Smooth muscle cell of the brain vasculature (primary cell): ENCODE data around the gene TRIM47.

Experiments
- DNase-seq: peaks from one replicate; pipeline ENCODE4 v3.0.0-alpha.2; 2012; ENCODE audit warnings: low read depth, low spot score

The TRIM47 gene

DNA sequence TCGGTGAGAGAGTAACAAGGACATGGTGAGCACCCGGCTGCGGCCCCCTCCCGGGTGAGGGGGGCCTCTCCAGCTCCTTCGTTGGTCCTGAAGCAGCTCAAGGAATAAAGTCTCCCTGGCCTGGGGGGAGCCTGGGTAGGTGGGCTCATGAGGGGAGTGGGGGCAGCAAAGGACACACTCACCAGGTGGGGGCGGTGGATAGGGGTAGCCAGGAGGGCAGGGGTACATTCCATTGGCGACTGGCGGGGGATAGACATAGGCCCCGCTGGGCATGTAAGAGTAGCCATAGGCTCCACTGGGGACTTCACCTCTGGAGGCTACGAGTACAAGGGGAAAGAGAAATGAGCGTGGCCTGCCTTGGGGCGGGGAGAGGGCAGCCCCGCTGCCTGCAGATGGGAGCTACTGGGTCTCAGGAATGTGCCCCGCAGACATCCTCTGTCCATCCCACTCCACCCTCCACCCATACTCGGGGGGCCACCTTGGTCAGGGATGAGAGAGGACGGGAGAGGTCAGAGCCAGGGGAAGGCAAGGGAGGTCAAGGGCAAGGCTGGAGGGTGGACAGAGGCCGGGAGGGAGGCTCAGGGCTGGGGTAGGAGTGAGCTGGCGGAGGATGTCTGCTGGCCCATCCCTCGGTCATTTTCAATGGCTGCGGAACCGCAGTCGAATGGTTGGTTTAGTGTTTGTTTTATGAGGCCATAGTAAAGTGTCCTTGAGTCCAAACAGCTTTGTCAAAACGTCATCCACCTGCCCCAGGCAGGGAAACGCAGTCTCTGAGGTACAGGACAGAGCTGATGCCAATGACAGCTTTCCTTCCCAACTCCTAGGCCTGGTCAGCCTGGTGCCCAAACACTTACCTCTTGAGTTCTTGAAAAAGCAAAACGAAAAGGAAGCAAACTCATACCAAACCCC, 30.5 kb downstream of the TRIM47 start:
- DNase-seq, result no peak

DNA sequence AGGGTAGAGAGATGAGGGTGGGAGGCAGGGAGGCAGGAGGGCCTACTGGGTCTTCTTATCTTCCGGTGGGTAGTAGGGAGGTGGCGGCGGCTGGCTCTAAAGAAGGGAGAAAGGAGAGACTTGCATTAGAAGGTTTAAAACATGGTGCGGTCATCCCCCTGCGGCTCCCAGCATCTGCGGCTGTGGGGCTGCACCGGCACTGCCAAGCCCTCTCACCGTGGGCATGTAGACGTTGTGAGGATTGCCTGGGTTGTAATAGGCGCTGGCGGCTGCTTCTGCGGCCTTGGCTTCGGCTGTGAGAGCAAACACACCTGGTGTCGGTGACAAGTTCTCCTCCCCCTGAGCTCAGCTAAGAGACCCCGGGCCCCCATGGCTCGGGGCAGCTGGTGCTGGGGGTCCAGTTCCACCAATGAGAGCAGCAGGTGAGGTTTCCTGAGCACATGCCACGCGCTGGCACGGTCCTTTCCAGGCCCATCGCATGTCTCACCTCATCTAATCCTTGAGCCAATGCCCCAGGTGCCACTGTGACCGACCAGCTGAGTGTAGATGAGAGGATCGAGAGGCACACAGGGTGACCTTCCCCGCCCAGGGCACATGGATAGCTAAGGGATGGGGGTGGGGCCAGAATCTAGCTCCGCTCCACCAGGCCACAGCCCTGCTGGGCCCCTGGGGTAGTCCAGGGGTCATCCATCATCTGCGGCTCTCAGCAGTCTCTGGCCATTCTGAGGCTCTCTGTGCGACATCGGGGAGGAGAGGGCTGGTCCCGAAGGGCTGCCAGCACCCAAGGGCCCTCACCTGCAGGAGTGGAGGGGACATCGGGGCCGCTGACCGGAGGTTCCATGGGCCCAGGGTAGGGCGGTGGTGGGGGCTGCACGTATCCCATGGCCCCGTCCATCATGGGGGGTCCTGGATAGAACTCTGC, 31.4 kb downstream of the TRIM47 start:
- no peak for DNase-seq

DNA sequence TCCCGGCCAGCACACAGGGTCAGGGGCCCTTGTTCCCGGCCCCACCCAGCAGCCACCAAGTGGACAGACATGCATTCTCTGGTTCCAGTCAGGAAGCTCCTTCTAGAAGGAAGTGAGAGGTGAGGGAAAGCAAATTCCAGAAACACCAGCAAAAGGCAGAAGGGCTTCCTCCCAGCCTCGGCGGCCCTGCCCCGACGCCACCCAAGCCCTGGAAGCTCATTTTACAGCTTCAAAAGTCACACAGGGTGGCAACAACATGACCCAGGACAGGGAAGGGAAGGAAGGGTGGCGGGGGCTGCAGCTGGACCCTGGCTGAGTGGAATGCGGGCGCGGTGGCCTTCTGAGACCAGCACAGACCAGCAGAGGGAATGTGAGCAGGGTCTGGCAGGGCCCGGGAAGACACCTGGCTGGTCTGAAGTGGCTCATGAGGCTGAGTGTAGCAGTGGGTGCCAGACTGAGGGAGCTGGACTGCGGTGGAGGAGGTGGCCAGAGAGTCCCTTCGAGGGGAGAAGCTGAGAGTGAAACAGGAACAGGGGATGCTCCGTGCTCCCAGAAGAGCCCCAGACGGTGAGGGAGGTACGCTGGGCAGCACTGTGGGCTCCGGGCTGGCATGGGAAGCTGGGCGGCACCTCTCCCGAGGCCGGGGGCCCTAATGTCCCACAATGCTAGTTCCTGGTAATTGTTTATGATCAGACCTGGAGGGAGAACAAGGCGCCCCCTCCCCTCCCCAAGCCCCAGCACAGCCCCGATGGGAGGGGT, 32.3 kb downstream of the TRIM47 start:
- no peak for DNase-seq

DNA sequence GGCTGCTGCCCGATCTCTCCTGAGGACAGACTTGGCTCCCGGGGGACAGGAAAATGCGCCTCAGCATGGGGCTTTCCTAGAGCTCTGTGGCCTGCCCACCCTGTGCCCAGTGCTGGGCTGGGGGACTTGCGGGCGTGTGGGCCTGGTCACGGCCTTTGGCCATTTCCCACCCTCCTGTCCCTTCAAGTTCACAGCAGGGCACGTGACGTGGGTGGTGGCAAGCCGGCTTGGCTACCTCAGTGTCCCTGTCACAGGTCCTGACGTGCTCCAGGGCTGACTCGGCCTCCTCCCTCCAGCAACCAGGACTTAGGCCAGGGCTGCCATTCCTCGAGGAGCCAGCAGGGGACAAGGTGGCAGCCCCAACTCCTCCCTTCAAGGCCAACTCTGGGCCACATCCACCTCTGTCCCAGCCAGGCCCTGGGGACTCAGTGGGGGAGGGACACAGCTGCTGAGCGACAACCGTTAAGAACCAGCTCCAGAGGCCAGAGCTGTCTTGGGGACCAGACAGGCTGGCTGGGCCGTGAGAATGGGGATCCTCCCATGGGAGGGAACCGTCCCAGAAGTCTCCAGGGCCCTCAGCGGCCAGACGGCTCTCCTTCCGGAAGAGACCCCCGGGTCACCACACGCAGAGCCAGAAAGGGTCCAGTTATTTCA, 33.2 kb downstream of the TRIM47 start:
- DNase-seq, result no peak

DNA sequence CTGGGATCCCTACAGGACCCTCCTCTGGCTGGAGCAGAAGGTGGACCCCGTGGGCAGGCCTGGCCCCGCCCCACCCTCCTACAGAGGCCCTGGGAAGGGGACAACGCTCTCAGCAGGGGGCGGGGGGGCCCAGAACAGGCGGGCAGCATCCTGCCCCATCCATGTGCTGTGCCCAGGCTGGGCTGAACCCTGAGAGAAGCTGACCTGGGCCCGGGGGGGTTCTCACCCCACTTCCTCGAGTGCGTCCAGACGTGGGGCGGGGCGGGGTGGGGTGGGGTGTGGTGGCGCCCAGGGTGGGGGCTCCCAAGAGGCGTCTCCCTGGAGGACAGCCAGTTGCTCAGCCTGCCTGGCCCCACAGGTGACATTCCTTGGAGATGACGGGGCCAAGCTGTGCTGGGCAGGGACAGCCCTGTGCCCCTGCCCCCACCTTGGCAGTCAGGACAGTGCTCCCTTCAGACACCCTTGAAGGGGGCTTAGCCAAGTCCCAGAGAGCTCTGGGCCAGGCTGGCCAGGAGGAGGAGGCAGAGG, 33.8 kb downstream of the TRIM47 start:
- DNase-seq, result no peak

DNA sequence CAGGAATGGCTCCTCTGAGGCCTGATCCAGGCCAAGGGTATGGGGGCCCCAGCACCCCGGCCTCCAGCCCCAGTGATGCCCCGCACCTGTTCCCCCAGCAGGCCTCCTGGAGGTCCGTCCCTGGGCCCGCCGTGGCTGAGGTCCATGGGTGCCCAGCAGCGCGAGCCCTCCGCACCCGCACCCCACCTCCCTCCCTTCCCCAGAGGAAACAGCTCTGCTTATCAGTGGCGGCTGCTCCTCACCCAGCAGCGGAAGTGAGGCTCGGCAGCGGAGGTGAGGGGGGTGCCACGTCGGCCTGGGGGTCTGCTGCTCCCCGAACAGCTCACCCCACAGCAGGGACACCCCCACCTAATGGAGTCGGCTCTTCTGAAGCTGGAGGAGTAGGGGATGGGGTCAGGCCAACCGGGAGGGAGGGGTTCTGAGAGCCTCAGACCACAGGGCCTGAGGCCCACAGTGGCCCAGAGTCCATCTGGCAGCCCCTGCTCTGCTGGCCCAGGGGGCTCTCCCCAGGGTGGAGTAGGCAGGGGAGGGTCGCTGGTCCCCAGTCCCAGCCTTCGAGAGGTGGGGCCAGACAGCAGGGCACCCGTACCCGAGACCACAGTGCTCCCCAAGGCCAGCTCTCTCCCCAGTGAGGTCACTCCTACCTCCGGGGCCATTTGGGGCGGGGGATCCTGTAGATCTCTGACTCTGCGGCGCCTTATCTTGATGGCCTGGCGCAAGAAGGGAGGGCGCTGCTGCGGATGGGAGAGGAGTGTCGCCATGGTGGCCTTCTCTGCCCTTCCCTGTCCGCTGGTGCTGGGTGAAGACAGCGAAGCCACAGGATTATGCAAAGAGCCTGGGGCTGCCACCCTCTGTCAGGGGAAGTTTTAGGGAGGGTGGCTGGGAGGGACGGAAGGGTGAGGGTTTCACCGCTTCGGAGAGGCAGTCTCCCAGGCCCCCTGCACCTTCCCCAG, 34.5 kb downstream of the TRIM47 start, which contains the start of gene UNC13D:
Gene UNC13D (minus strand): TSS at position 828 of the 953 bp plus-strand sequence. CDS start 67 bp downstream, at position 761.
- DNase-seq, result no peak

DNA sequence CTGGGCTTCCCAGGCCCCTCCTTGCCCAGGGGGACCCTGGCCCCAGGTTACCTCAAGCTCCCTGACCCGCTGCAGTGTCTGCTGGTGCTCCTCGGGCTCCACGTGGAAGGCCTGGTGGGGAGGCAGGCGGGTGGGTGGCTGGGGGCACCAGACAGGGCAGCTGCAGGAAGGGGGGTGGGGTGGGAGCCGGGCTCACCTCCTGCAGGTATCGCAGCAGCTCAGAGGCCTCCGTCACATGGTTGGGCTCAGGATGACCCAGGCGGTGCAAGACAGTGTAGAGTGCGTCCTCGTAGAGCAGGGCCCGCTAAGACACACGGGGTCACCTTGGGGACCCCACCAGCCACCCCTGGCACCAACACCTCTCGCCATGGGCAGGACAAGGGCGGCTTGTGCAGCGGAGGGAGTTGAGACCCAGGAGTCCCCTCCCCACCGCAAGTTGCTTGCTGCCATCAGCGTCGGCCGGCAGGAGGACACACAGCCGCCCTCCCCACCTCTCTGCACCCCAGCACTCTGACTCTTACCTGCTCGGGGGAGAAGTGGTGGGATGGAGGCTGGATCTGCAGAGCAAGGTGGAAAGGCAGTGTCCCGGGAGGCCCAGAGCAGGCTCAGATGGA, 35.3 kb downstream of the TRIM47 start:
- no peak for DNase-seq

DNA sequence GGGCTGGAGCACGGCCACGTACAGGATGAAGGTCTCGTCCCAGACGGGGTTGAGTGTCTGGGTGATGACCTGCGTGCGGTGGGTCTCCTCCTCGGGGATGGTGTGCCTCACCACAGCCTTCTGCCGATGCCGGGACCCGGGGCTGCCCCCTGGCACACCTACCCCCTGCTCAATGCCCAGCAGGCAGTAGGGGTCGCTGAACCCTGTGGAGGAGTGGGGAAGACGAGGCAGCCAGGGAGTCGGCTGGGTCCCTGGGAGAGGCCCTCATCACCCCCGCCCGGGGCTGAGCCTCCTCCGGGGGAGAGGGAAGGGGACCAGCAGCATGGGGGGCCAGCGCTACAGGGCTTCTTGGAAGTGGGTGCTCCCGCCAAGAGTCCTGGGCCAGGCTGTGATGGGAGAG, 36.0 kb downstream of the TRIM47 start:
- DNase-seq, result no peak

DNA sequence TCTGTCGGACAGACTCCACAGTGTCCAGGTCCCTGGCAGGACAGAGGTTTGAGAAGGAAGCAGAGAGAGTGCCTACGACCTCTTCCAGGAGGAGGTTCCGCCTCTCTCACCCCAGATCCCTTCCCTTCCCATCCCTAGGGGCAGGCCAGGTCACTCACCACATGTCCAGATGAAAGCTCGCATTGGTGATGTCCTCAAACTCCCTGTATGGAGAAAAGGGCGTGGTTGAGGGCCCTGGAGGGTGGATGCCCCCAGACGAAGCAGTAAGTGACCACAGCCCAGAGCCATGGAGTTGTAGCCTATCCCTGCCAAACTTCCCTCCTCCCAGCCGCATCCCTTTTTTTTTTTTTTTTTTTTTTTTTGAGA, 37.6 kb downstream of the TRIM47 start:
- no peak for DNase-seq

DNA sequence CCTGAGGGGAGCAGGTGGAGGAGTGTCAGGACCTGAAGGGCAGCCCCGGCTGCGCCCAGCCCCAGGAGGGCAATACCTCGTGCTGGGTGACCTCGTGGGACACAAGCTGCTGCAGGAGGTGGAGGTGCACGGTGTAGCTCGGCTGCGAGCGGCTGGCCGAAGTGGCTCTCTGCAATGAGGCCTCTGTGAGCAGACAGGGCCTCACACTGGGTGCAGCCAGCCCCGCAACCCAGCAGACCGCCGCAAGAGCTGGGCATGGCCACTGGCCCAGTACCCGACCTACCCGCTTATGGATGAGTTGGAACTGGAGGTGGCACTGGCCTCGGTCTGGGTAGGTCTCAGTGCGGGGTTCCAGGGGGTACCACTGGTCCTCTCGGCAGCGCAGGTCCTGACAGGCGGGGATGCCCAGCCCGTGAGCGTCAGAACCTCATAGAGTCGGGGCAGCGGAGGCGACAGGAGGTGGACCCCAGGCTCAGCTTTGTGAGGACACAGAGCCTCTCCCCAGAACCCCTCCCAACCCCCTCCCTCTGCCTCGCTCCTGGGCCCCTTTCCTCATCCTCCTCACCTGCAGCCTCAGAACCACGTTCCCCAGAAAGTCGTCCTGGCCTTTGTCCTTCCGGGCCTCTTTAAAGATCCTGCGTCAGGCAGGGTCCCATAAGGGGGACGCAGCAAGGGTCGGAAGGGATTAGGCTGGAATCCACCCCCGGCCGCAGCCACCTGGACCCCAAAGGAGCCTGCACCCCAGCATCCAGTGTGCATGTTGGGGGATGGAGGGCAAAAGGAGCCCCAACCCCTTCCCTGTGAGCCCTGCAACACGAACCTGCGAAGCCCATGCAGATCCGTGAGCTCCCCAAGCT, 38.2 kb downstream of the TRIM47 start:
- DNase-seq, result no peak

DNA sequence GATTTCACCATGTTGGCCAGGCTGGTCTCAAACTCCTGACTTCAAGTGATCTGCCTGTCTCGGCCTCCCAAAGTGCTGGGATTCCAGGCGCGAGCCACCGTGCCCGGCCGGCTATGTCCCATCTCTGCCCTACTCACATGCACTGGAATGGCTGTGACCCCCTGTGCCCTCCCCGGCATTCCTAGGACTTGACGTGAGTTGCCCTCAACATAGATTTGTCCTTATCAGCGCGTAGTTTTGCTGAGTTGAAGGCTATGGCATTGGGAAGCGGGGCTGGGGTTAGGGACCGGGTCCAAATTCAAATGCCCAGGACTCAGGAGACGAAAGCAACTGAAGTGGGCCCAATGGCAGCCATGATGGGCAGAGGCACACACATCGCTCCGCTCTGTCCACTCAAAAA, 40.0 kb downstream of the TRIM47 start:
- DNase-seq, result no peak

DNA sequence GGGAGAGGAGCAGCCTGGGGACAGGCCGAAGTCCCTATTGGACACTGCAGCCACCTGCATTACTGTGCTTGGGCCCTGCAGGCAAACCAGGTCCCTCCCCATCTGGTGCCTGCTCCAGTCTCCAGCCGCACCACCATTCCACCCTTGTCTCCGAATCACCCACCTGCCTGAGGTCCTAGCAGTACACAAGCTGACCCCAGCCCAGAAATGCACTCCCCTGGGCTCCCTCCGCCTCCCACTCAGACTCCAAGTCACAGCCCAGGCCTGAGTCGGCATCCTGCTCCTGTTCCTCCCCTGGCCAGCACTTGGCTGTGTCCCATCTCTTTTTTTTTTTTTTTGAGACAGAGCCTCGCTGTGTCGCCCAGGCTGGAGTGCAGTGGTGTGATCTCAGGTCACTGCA, 40.5 kb downstream of the TRIM47 start:
- no peak for DNase-seq

DNA sequence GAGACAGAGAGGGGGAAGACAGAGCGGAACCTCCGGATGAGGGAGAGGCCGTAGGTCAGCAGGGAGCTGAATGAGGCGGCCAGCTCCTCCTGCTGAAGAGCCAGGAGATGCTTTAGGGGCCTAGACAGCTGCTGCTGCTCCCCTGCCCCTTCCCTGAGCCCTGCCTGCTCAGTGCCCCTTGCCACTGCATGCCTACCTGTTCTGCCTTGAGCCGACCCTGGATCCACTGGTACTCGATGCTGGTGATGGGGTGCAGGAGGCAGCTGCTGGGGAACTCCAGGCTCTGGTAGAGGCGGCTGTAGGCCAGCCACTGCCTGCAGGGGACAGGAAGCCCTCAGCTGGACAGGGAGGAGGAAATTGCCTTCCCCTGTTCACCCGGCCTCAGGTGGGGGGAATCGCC, 41.8 kb downstream of the TRIM47 start:
- DNase-seq, result no peak

DNA sequence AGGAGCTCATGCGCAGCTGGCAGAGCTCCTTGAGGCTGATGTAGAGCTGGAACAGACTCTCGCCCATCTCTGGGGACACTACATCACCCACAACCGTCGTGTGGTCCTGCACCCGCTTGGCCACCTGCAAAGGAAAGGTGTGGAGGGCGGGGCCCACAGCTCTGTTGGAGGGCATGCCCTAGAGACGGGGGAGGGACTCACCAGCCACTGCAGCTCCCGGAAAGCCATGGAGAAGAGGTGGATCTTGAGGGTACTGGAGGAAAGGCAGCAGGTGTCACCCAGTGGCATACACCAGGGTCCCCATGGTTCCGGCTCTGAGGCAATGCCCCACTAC, 42.8 kb downstream of the TRIM47 start:
- DNase-seq, result no peak

DNA sequence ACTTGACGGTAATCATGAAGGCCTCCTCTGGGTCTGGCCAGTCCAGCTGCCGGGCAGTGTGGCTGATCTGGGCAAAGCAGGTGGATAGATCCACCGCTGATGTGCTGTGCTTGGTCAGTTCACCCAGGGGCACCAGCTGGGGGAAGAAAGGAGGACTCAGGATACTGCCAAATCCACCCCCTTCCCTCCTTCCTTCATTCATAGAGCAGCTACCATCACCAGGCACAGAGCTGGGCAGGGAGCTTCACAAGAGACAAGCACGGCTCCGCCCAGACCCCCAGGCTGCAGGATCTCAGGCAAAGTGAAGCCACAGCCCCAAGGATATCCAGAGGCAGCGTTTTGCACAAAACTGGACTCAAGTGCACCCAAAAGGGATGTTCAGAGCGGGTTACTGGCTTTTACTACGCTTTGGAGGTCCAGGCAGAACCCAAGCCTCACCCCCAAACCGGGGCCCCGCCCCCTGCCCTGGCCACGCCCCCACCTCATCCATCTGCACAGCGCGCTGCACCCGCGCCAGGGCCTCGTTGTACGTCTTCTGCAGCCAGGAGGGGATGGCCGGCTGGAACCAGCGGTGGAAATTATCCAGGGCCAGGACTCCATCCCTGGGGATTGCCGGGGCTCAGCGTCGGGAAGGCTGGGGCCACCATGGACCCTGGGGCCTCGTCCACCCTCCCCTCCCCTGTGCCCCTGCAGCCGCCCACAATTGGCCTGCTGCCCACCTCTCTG, 43.3 kb downstream of the TRIM47 start:
- no peak for DNase-seq

DNA sequence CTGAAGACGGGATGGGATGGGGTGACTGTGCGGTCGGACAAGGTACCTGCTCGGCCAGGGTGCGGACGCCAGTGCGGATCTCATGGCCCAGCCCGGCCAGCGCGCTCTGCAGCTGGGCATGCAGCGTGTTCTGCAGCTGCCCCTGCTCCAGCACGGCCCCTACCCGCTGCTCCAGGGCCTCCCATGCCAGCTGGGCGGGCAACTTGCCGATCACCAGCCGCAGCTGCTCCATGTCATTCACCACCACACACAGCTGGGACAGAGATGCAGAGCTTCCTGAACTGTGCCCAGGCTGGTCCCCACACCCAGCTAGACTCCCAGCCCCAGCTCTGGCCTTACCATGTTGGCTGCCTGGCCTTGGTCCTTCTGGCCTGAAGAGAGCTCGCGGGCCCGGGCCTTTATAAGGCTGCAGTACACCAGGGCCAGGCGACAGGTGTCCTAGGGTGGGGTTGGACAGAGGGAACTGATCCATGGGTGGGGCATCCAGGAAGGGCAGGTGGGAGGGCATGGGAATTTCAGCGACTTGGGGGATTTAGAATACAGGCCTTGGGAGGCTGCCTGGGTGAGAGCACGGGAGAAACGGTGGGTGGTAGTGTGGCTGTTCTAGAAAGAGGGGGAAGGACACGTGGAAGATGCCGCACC, 44.0 kb downstream of the TRIM47 start:
- no peak for DNase-seq

DNA sequence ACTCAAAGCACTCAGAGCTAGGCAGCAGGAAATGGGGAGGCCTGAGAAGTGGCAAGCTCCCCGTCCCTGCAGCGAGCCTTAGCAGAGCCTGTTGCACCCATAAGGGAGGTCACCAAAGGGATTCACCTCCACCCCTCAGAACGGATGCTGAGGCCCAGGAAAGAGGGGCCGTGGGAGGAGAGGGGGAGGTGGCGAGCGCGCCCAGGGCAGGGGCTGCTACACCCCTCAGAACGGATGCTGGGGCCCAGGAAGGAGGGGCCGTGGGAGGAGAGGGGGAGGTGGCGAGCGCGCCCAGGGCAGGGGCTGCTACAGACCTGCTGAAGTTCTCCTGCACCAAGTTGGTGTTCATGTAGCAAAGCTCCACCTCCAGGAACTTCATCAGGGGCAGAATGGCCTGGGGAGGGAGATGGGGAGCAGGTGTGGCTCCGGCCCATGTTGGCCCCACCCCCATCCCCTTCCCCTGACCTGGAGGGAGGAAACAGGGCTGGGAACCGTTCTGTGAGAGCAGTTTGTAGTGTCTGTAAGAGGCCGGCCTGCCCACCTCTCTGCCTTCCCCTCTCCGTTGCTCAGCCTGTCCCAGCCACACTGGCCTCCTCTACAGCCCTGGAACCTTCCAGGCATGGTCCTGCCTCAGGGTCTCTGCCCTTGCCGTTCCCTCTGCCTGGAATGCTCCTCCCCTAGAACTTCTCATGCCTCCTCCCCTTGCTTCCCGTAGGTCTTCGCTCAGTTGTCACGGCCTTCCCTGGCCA, 45.6 kb downstream of the TRIM47 start:
- no peak for DNase-seq
